Measurements from ENCODE around the gene FUT1. TPM values are rescaled to one million over a fixed set of nuclear protein-coding genes. Genes with fewer than 3 reads are reported as not detected.
A peak's percentile ranks its signal among the peaks of the same experiment; 100 is the strongest.

Gene FUT1
- total RNA-seq, 1 experiment from 2014 or later = 0.06 TPM

- no peak for DNase-seq (ENCODE audit: low spot score)
- no TSS peak for BruUV-seq (replicated peaks)
- H3K36me3 ChIP-seq (ENCODE audit: insufficient read depth, low read length, poor library complexity, severe bottlenecking) = no peaks in the 10 kb centered on the region
- TF ChIP-seq CTCF (conservative IDR thresholded peaks at IDR 0.05; ENCODE audit: low read depth, low read length) = no peak
- no peak for TF ChIP-seq EZH2 (IDR thresholded peaks at IDR 0.05; ENCODE audit: borderline replicate concordance, low read depth, low read length, poor library complexity, severe bottlenecking)
- peak overlapping the region; percentile 88 for H3K27ac ChIP-seq (ENCODE audit: low read depth, low read length, poor library complexity, severe bottlenecking)
- no peaks in the 10 kb centered on the region for H3K27me3 ChIP-seq (replicated peaks; ENCODE audit: insufficient read depth, low read depth, low read length, poor library complexity)
- peak overlapping the region; percentile 66 for H3K4me3 ChIP-seq (ENCODE audit: low read depth, low read length, poor library complexity, severe bottlenecking)
- H3K9me3 ChIP-seq (ENCODE audit: low read depth, low read length, poor library complexity, severe bottlenecking) = no peaks in the 10 kb centered on the region
- peaks cover 33% of the 10 kb centered on the region for H3K4me1 ChIP-seq (ENCODE audit: insufficient read depth, low read length, poor library complexity, severe bottlenecking)
- POLR2A ChIA-PET (ENCODE audit: low non-redundant PET) = no interaction called here
- CTCF ChIA-PET = interaction anchor here (1.0 to 1.1 kb wide), 2 partner anchors 10 to 23 kb away, joined by 3 read pairs; no protein-coding TSS in a partner anchor
- intact Hi-C loops (cut with micrococcal nuclease; ENCODE audit: unreplicated experiment) = no loop called here
Observed at GRCh38 chr19:48715681-48716171, 36.7 kb downstream of the FUT1 start.

- peak overlapping the region; percentile 66 for H3K4me3 ChIP-seq (ENCODE audit: low read depth, low read length, poor library complexity, severe bottlenecking)
- peak overlapping the region; percentile 88 for H3K27ac ChIP-seq (ENCODE audit: low read depth, low read length, poor library complexity, severe bottlenecking)
- no peaks in the 10 kb centered on the region for H3K27me3 ChIP-seq (replicated peaks; ENCODE audit: insufficient read depth, low read depth, low read length, poor library complexity)
- ChIA-PET POLR2A (ENCODE audit: low non-redundant PET) (interaction anchor here (0.6 kb wide), 1 partner anchor 179 kb away, joined by 3 read pairs; no protein-coding TSS in a partner anchor), CTCF (interaction anchor here (0.9 kb wide), 1 partner anchor 69 kb away, joined by 4 read pairs; the partner anchor contains the start of gene CA11)
- no TSS peak for BruUV-seq (replicated peaks)
- TF ChIP-seq CTCF (conservative IDR thresholded peaks at IDR 0.05; ENCODE audit: low read depth, low read length) (no peak), EZH2 (IDR thresholded peaks at IDR 0.05; ENCODE audit: borderline replicate concordance, low read depth, low read length, poor library complexity, severe bottlenecking) (no peak)
- no peaks in the 10 kb centered on the region for H3K9me3 ChIP-seq (ENCODE audit: low read depth, low read length, poor library complexity, severe bottlenecking)
- DNase-seq (ENCODE audit: low spot score) = no peak
- intact Hi-C loops (cut with micrococcal nuclease; ENCODE audit: unreplicated experiment) = loop anchor here (5.0 kb wide), 1 partner anchor 68 kb away; the partner anchor contains the start of gene CA11
- H3K36me3 ChIP-seq (ENCODE audit: insufficient read depth, low read length, poor library complexity, severe bottlenecking) = no peaks in the 10 kb centered on the region
- peaks cover 33% of the 10 kb centered on the region for H3K4me1 ChIP-seq (ENCODE audit: insufficient read depth, low read length, poor library complexity, severe bottlenecking)
Observed at GRCh38 chr19:48714759-48715675, 37.4 kb downstream of the FUT1 start.

GRCh38 chr19:48713864-48714755, 38.3 kb downstream of the FUT1 start:
- no peaks in the 10 kb centered on the region for H3K9me3 ChIP-seq (ENCODE audit: low read depth, low read length, poor library complexity, severe bottlenecking)
- peak; percentile 100 for DNase-seq (ENCODE audit: low spot score)
- peaks cover 33% of the 10 kb centered on the region for H3K4me1 ChIP-seq (ENCODE audit: insufficient read depth, low read length, poor library complexity, severe bottlenecking)
- no peaks in the 10 kb centered on the region for H3K36me3 ChIP-seq (ENCODE audit: insufficient read depth, low read length, poor library complexity, severe bottlenecking)
- peak overlapping the region; percentile 88 for H3K27ac ChIP-seq (ENCODE audit: low read depth, low read length, poor library complexity, severe bottlenecking)
- H3K4me3 ChIP-seq (ENCODE audit: low read depth, low read length, poor library complexity, severe bottlenecking) = peak overlapping the region; percentile 66
- no TSS peak for BruUV-seq (replicated peaks)
- intact Hi-C loops (cut with micrococcal nuclease; ENCODE audit: unreplicated experiment) = loop anchor here (5.0 kb wide), 1 partner anchor 67 kb away; the partner anchor contains the start of gene CA11
- no peak for TF ChIP-seq CTCF (conservative IDR thresholded peaks at IDR 0.05; ENCODE audit: low read depth, low read length)
- no peak for TF ChIP-seq EZH2 (IDR thresholded peaks at IDR 0.05; ENCODE audit: borderline replicate concordance, low read depth, low read length, poor library complexity, severe bottlenecking)
- H3K27me3 ChIP-seq (replicated peaks; ENCODE audit: insufficient read depth, low read depth, low read length, poor library complexity) = no peaks in the 10 kb centered on the region
- ChIA-PET POLR2A (ENCODE audit: low non-redundant PET) (interaction anchor here (0.6 kb wide), 1 partner anchor 180 kb away, joined by 3 read pairs; no protein-coding TSS in a partner anchor), CTCF (interaction anchor here (0.9 kb wide), 1 partner anchor 68 kb away, joined by 4 read pairs; the partner anchor contains the start of gene CA11)

All from A673 (cell line).